PC-3 (cell line): ENCODE measurements around the gene PPP1R12A. TPM values are rescaled to one million over a fixed set of nuclear protein-coding genes. Genes with fewer than 3 reads are reported as not detected.

ENCODE experiments used
- ATAC-seq: fragments of 200-7000 bp; cut with Tn5 transposase; 2 replicates; pipeline ENCODE4 v1.9.1; 2020; ENCODE audit warnings: mild to moderate bottlenecking, moderate library complexity
- BruUV-seq: library from RNA; stranded (reverse); fragments of 400-500 nt; replicated peaks from 2 replicates; lab custom pipeline; 2021; lab: Mats Ljungman, UMichigan
- CTCF ChIA-PET: fragments of 300-600 bp; sonication (Branson Sonifier 250); formaldehyde crosslinking; loops from one replicate; lab custom pipeline; 2022; ENCODE audit warnings: antibody characterized with exemption; lab: Charles Lee
- POLR2A ChIA-PET: fragments of 300-600 bp; sonication (Branson Sonifier 250); formaldehyde crosslinking; loops from one replicate; lab custom pipeline; 2022; ENCODE audit warnings: antibody characterized with exemption; ENCODE audit not compliant: unreplicated experiment; lab: Charles Lee
- DNase-seq: peaks from one replicate; pipeline ENCODE4 v3.0.0-alpha.2; 2015
- H2AFZ ChIP-seq: fragments of 300-600 bp; sonication (generic); 2 replicates; pipeline ENCODE4 v1.6.0; 2016; ENCODE audit warnings: antibody characterized with exemption, low read length
- H3F3A ChIP-seq: fragments of 300-600 bp; sonication (generic); one replicate; pipeline ENCODE4 v1.6.0; 2017; ENCODE audit warnings: antibody characterized with exemption, low read length, control low read depth, mild to moderate bottlenecking; ENCODE audit not compliant: unreplicated experiment
- H3K27ac ChIP-seq: fragments of 300-600 bp; sonication (generic); 2 replicates; pipeline ENCODE4 v1.5.1; 2016; ENCODE audit warnings: mild to moderate bottlenecking, low read length
- H3K27me3 ChIP-seq: fragments of 300-600 bp; sonication (generic); 2 replicates; pipeline ENCODE4 v1.6.1; 2016; ENCODE audit warnings: low read length, mixed read lengths
- H3K36me3 ChIP-seq: fragments of 300-600 bp; sonication (generic); 2 replicates; pipeline ENCODE4 v1.6.1; 2016; ENCODE audit warnings: low read depth, mixed run types, low read length, mixed read lengths
- H3K4me1 ChIP-seq: fragments of 300-600 bp; sonication (generic); 2 replicates; pipeline ENCODE4 v1.5.1; 2016; ENCODE audit warnings: low read length; ENCODE audit not compliant: insufficient read depth
- H3K4me2 ChIP-seq: fragments of 300-600 bp; sonication (generic); 2 replicates; pipeline ENCODE4 v1.6.0; 2016; ENCODE audit warnings: low read length
- H3K4me3 ChIP-seq: fragments of 300-600 bp; sonication (generic); 2 replicates; pipeline ENCODE4 v1.5.1; 2016; ENCODE audit warnings: mild to moderate bottlenecking, low read length, mixed read lengths
- H3K79me2 ChIP-seq: fragments of 300-600 bp; sonication (generic); 2 replicates; pipeline ENCODE4 v1.6.1; 2017; ENCODE audit warnings: low read length, mixed read lengths
- H3K9ac ChIP-seq: fragments of 300-600 bp; sonication (generic); 2 replicates; pipeline ENCODE4 v1.6.0; 2016; ENCODE audit warnings: mild to moderate bottlenecking, low read length
- H3K9me2 ChIP-seq: fragments of 300-600 bp; sonication (generic); replicated peaks from 2 replicates; pipeline ENCODE4 v1.6.1; 2016; ENCODE audit warnings: mixed run types, low read length, mixed read lengths
- H3K9me3 ChIP-seq: fragments of 300-600 bp; sonication (generic); 2 replicates; pipeline ENCODE4 v1.6.1; 2016; ENCODE audit warnings: low read length, mixed read lengths
- H4K20me1 ChIP-seq: fragments of 300-600 bp; sonication (generic); 2 replicates; pipeline ENCODE4 v1.6.1; 2016; ENCODE audit warnings: low read length, mixed read lengths
- EZH2 ChIP-seq: fragments of 300-600 bp; sonication (generic); IDR thresholded peaks from one replicate; pipeline ENCODE4 v1.6.1; 2017; ENCODE audit warnings: antibody characterized with exemption, mild to moderate bottlenecking, low read length; ENCODE audit not compliant: unreplicated experiment
- EZH2phosphoT487 ChIP-seq: fragments of 300-600 bp; sonication (generic); IDR thresholded peaks from 2 replicates; pipeline ENCODE4 v1.6.1; 2018; ENCODE audit warnings: mild to moderate bottlenecking, antibody characterized with exemption, low read length, borderline replicate concordance
- intact Hi-C: fragments of 100-400 bp; cut with micrococcal nuclease; formaldehyde crosslinking; loops from 2 replicates; pipeline ENCODE4 v1.9.0; 2023
- total RNA-seq: library from RNA; depleted of rRNA; stranded (reverse); fragments of >200 nt; gene quantifications from 2 replicates; pipeline ENCODE4 v1.2.3, GENCODE V29; 2014
- TF ChIP-seq, protein P1 (sequence below): fragments of 300-600 bp; sonication (generic); conservative IDR thresholded peaks from 2 replicates; pipeline ENCODE4 v1.5.1; 2017; ENCODE audit warnings: antibody characterized with exemption, low read depth, mild to moderate bottlenecking, low read length

PPP1R12A gene
- total RNA-seq, 1 experiment from 2014 or later: 43.2 TPM

DNA sequence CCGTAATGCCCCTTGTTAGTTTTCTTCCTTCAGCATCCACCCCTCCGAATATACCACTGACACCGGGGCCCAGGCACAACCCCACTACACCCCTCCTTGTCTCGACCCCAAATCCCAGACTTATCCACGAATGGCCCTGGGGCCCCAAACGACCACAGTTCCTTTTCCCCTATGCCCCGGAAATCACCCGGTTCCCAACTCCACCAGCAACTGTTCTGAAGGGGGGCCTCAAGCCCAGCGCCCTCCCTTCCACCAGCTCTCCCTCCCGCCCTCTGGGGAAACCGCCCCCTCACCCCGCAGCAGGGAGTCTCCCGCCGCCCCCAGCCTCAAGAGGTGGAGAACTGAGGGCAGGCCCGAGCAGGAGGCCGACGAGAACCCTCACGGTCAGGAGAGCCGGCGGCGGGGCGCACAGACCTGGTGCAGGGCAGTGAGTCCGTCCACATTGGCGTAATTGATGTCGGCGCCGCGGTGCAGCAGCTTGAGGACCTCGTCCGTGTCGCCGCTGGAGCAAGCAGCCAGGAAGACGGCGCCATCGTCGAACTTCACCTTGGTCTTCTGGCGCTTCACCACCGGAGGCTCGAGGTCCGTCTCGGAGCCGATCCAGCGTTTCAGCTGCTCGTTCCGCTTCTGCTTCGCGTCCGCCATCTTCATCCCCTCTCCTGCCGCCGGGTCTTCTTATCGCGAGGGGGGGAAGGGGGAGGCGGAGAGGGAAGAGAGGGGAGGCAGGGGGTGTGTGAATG is 446 bp downstream of the PPP1R12A start:
- Histone ChIP-seq H3K9me3 (no peaks in the 10 kb centered on the region), H3K36me3 (no peaks in the 10 kb centered on the region), H4K20me1 (peaks cover 25% of the 10 kb centered on the region), H3K4me2 (peak overlapping the region; percentile 91), H3K4me3 (peak overlapping the region; percentile 95), H3K27me3 (no peaks in the 10 kb centered on the region), H3K4me1 (peaks cover 19% of the 10 kb centered on the region), H3K9me2 (no peaks in the 10 kb centered on the region), H3K79me2 (peaks cover 72% of the 10 kb centered on the region), H3K9ac (peak overlapping the region; percentile 91), H2AFZ (peak overlapping the region; percentile 86), H3K27ac (peak overlapping the region; percentile 73), H3F3A (no peaks in the 10 kb centered on the region)
- ChIA-PET CTCF (no interaction called here), POLR2A (interaction anchor here (0.6 kb wide), 2 partner anchors 84 to 107 kb away, joined by 3 to 7 read pairs; no protein-coding TSS in a partner anchor)
- DNase-seq (no peak), ATAC-seq (peak; percentile 20)
- TF ChIP-seq, protein P1, sequence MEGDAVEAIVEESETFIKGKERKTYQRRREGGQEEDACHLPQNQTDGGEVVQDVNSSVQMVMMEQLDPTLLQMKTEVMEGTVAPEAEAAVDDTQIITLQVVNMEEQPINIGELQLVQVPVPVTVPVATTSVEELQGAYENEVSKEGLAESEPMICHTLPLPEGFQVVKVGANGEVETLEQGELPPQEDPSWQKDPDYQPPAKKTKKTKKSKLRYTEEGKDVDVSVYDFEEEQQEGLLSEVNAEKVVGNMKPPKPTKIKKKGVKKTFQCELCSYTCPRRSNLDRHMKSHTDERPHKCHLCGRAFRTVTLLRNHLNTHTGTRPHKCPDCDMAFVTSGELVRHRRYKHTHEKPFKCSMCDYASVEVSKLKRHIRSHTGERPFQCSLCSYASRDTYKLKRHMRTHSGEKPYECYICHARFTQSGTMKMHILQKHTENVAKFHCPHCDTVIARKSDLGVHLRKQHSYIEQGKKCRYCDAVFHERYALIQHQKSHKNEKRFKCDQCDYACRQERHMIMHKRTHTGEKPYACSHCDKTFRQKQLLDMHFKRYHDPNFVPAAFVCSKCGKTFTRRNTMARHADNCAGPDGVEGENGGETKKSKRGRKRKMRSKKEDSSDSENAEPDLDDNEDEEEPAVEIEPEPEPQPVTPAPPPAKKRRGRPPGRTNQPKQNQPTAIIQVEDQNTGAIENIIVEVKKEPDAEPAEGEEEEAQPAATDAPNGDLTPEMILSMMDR: no peak
- TF ChIP-seq EZH2phosphoT487: no peak
- no peak for TF ChIP-seq EZH2
- intact Hi-C loops: loop anchor here (1.0 to 10.0 kb wide), 7 partner anchors 48 to 510 kb away; no protein-coding TSS in a partner anchor
- BruUV-seq: TSS peak; percentile 60

DNA sequence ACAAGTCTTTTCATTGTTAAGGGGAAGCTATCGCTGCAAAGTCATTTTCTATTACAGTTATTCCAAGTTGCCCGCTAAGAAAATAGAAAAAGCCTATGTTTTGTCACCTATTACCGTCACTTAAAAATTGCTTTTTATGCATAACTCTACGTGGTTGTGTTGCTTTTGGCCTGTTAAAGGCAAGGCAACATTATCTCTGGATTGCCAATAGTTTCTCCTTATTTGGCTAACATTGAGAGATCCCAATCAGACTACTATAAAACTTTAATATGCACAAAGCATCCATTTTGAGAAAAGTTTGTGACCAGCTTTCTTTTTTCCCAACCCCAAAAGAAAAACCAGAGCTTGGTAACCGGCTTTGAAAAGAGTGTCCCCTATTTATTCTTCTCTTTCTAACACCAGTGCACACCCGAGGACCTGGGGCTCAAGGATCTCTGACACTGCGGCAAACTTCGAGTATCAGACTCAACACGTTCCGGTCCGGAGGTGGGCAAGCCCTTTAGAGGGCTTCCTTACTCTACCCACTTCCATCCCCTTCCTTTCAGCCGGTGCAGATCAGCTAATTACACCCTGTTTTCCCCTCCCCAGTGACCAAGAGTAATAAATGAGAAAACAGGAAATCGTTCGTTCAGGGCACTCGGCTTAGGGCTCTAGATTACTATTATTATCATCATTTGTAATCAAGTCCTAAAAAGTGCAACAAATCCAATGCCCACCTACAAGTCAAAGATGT is 1.2 kb downstream of the PPP1R12A start:
- Histone ChIP-seq H2AFZ (no peak overlapping the region), H3K4me3 (peak overlapping the region; percentile 95), H4K20me1 (peaks cover 27% of the 10 kb centered on the region), H3K9me3 (no peaks in the 10 kb centered on the region), H3K4me1 (peaks cover 19% of the 10 kb centered on the region), H3K9me2 (no peaks in the 10 kb centered on the region), H3K4me2 (peak overlapping the region; percentile 91), H3K27ac (peak overlapping the region; percentile 73; the same call in 1 of the 2 replicates), H3K36me3 (no peaks in the 10 kb centered on the region), H3F3A (no peaks in the 10 kb centered on the region), H3K27me3 (no peaks in the 10 kb centered on the region), H3K9ac (peak overlapping the region; percentile 91), H3K79me2 (peaks cover 80% of the 10 kb centered on the region)
- ATAC-seq (no peak), DNase-seq (peak; percentile 25)
- intact Hi-C loops: loop anchor here (2.0 to 10.0 kb wide), 5 partner anchors 47 to 509 kb away; no protein-coding TSS in a partner anchor
- POLR2A ChIA-PET: interaction anchor here (0.6 kb wide), 2 partner anchors 83 to 108 kb away, joined by 3 to 7 read pairs; no protein-coding TSS in a partner anchor
- no TSS peak for BruUV-seq
- no peak for TF ChIP-seq EZH2
- TF ChIP-seq EZH2phosphoT487: no peak
- TF ChIP-seq, protein P1: no peak
- CTCF ChIA-PET: no interaction called here
